Retina (tissue), 1 donor: Measurements from ENCODE around the gene TUBA1C.
"Not testable (repeated sequence)": the region's sequence is repeated elsewhere in the genome, so short reads cannot be mapped to it uniquely, and the experiment has no call there.

ENCODE experiments used
- DNase-seq: peaks from one replicate; pipeline ENCODE4 v3.0.0-alpha.2; 2016

TUBA1C gene

GRCh38 chr12:49255857-49256637 lies 8.8 kb upstream of the TUBA1C start:
- no peak for DNase-seq

DNA sequence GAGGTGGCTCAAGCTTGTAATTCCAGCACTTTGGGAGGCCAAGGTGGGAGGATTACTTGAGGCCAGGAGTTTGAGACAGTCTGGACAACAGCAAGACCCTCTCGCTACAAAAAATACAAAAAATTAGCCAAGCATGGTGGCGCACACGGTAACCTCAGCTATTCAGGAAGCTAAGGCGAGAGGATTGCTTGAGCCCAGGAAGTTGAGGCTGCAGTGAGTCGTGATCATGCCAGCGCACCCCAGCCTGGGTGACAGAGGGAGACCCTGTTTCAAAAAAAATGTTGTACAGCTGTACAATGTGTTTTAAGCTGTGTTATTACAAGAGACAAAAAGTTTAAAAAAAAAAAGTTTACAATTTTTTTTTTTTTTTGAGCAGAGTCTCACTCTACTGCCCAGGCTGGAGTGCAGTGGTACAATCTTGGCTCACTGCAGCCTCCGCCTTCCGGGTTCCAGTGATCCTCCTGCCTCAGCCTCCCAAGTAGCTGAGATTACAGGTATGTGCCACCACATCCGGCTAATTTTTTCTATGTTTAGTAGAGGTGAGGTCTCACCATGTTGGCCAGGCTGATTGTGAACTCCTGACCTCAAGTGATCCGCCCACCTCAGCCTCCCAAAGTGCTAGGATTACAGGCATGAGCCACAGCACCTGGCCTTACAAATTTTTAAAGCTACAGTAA lies 7.2 kb upstream of the TUBA1C start:
- DNase-seq = not testable (repeated sequence)

GRCh38 chr12:49259452-49259851 lies 5.4 kb upstream of the TUBA1C start:
- DNase-seq = no peak

DNA sequence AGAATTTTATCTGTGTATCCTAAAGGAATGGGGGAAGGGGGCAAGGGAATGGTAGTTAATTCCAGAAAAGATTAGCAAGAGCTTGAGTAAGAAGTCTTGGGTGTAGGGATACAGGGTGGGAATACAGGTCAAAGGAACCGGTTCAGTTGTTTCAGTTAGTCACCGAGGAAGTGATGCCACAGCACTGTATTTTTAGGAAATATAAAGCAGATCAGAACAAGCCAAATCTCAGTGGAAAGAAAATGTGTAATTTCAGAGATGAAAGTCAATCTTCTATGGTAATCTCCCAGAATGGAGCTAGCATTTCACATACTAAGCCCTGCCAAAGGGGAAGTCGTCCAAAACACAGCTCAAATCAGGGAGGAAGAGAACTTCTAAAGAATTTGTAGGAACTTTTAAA lies 4.7 kb upstream of the TUBA1C start:
- no peak for DNase-seq

DNA sequence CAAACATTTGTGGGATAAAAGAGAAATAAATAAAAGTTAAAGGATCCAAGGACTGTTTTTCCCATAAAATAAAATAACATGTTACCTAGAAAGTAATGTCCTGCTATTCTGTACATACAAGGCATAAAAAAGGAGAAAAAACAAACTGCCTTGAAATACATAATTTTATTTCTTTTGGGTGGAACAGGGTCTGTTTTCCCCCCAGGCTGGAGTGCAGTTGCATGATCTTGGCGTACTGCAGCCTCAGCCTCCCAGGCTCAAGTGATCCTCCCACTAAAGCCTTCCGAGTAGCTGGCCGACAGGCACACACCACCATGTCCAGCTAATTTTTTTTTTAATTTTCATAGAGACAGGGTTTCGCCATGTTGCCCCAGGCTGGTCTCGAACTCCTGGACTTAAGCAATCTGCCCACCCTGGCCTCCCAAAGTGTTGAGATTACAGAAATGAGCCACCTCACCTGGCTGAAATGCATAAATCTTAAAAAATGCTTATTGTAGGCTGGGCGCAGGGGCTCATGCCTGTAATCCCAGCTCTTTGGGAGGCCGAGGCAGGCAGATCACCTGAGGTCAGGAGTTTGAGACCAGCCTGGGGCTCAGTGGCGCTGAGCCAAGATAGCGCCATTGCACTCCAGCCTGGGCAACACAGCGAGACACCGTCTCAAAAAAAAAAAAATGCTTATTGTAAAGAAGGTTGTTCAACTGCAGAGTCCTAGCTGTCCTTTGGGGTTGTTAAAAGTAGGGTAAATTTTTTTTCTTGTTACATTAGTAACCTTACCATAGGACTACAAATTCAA lies 4.1 kb upstream of the TUBA1C start:
- no peak for DNase-seq

GRCh38 chr12:49261721-49262120 lies 3.2 kb upstream of the TUBA1C start:
- DNase-seq = no peak

DNA sequence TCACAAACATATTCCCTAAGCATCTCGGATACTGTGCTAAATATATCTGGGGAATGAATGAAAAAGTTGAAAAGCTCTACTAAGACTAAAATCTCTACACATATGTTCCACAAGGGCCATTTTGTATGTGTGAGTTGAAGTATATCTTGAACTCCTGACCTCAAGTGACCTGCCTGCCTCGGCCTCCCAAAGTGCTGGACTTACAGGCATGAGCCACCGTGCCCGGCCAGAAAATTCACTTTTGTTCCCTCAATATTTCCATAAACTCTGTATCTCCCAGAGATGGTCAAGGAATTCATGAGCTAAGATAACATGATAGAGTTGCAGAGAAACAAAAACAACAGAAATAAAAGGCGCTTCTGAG lies 1.5 kb upstream of the TUBA1C start:
- no peak for DNase-seq

DNA sequence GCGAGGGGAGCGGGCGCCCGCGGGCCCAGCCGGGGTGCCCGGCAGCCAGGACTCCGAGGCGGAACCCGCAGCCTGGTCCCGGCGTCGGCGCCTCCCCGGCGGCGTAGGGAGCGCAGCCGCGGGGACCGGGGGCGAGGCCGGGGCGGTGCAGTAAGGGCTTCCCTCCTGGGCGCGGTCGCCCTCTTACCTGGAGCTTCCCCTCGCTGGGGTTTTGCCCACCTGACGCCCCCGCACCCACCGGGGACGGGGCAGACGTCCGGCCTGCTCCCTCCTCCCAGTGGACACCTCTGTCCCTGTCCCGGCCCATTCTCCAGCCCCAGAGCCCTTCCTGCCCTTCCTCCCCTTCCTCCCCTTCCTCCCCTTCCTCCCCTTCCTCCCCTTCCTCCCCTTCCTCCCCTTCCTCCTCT lies 413 bp upstream of the TUBA1C start:
- peak; percentile 44 for DNase-seq

DNA sequence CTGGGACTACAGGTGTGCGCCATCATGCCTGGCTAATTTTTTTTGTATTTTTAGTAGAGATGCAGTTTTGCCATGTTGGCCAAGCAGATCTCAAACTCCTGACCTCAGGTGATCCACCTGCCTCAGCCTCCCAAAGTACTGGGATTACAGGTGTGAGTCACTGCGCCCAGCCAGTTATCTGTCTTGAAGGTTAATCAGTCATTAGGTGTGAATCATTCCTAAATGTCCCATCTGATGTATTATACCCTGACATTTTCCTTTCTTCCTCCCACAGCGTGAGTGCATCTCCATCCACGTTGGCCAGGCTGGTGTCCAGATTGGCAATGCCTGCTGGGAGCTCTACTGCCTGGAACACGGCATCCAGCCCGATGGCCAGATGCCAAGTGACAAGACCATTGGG lies 4.3 kb downstream of the TUBA1C start:
- DNase-seq = not testable (repeated sequence)

DNA sequence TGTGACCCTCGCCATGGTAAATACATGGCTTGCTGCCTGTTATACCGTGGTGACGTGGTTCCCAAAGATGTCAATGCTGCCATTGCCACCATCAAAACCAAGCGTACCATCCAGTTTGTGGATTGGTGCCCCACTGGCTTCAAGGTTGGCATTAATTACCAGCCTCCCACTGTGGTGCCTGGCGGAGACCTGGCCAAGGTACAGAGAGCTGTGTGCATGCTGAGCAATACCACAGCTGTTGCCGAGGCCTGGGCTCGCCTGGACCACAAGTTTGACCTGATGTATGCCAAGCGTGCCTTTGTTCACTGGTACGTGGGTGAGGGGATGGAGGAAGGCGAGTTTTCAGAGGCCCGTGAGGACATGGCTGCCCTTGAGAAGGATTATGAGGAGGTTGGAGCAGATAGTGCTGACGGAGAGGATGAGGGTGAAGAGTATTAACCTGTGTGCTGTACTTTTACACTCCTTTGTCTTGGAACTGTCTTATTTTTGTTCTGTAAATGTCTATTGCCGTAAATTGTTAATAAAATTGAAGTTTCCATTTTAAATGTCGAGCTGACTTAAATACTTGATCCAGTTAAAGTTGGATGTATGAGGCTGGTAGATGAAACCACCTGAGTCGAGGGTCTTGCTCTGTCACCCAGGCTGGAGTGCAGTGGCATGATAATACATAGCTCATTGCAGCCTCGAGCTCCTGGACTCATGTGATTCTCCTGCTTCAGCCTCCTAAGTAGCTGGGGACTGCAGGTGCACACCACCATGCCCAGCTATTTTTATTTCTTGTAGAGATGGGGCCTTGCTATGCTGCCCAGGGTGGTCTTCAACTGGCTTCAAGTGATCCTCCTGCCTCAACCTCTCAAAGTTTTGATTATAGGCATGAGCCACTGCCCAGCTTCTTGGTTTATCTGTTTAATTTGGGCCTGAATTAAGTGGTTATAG lies 8.2 kb downstream of the TUBA1C start:
- DNase-seq = no peak

DNA sequence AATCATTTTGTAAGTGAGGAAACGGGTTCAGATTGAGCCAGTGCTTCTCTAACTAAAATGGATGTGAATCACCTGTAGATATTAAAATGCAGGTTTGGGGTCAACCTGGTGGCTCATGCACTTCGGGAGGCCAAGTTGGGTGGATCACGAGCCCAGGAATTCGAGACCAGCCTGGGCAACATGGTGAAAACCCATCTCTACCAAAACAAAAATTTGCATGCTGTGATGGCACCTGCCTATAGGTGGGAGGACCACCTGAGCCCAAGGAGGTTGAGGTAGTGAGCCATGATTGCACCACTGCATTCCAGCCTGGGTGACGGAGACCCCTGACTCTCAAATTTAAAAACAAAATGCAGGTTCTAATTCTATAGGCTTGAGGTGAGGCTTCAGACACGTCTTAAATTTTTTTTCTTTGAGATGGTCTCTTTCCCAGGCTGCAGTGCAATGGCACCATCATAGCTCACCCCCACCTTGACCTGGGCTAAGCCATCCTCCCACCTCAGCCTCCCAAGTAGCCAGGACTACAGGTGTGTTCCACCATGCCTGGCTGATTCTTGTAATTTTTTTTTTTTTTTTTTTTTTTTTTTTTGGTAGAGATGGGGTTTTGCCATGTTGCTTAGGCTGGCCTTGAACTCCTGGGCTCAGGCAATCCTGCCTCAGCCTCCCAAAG lies 9.0 kb downstream of the TUBA1C start:
- no peak for DNase-seq

DNA sequence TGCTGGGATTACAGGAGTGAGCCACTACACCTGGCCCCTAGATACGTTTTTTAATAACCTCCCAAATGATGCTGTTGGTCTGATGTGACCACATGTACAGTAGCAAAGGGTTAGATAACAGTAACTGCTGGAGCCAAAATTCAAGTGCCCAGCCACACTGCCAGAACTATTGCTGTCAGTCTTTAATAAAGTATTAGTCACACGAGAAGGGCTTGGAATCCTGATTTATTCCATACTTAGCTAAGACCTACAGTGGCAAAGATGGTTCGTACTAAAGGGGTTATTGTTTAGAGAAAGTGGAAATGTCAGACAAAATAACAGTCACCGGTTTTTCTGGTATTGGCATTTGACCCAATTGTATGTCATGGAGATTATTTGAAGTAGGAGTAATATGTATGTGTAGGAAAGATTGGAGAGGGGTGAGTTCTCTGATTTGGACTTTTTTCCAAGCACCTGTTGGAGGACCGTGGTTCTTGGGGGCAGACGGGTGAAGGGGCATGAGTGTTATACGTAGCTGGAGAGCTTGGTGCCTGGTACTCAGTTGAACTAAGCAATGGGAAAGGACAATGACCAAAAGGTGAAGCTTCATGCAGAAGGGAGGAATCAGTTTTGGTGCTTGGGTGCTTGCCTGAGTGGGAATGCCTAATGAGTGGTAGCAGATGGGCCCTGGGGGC lies 9.7 kb downstream of the TUBA1C start:
- DNase-seq = no peak

DNA sequence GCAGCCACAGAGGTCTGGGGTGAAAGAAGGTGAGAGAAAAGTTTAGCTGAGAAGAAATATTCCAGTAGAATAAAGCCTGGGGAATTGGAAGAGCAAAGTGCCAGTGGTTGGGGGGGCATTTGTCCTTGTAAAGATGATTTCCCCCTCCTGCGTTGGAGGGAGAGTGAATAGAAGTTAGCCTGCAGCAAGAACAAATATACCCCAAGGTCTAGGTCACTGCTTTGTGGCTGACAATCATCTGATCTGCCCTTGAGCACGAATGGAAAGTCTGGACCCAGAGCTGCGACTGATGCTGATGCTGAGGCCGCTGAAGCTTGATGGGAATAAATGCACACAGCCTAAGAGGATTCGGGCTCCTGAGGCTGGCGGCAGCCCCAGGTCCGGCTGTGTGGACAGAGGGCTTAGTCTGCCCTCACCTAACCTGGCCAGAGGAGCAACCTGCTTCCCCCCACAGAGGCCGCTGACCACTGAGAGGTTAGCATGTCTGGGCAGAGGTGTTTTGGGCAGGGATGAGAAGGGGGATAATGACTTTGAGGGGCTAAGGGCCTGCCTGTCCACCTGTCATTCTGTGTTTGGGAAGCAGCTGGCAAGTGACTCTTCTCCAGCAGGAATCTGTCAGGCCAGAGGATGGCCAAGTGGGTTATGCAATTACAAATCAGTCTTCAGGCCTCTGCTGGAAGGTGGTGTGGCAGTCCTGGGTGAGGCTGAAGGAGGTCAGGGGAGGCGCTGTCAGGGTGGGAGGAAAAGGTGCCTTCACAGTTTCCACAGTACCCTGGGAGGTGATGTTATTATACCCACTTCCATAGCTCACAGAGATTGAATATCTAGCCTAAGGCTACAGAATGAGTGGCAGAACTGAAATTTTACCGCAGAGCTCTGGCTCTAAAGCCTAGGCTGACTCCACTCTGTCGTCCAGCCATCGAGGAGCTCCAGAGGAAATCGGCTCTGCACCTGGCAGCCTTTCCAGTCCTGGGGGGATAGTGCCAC lies 11.7 kb downstream of the TUBA1C start:
- DNase-seq = no peak

GRCh38 chr12:49277466-49277865 lies 12.6 kb downstream of the TUBA1C start:
- no peak for DNase-seq

DNA sequence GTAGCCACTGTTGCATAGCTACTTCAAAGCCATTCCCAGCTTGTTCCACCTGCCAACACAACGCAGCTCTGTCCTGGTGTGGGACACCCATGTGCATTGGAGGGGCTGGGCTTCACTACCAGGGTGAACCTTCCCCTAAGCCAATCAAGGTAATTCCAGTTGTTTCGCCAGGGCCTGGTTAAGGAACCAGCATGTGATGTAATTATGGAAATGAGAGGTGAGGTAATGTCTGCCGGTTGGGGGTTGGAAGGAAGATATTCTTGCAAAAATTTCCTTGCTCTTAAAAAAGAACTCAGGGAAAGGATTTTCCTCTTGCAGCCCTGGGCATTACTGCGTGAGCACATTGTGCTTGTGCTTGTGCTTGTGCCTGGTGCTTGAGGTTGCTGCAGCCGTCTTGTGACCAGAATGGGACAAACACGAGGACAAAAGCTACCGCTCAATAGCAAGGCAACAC lies 14.9 kb downstream of the TUBA1C start:
- no peak for DNase-seq

GRCh38 chr12:49280545-49280944 lies 15.7 kb downstream of the TUBA1C start:
- DNase-seq = not testable (repeated sequence)

DNA sequence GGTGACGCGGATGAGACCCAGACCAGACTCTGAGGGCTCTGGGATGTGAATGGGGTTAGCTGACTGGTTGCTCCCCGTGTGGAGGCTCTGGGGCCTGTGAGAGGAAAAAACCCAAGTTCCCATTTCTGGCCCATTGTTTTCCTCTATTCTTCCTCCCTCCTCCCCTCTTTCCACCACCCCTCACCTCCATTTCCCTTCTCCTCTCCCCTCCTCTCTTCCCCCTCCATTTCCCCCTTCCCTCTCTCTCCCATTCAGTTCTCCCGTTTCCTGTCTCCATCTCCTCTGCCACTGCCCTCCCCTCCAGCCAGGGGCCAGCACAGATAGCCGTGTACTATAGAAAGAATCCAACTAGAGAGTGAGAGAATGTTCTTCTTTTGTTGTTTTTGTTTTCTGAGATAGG lies 17.4 kb downstream of the TUBA1C start:
- no peak for DNase-seq

DNA sequence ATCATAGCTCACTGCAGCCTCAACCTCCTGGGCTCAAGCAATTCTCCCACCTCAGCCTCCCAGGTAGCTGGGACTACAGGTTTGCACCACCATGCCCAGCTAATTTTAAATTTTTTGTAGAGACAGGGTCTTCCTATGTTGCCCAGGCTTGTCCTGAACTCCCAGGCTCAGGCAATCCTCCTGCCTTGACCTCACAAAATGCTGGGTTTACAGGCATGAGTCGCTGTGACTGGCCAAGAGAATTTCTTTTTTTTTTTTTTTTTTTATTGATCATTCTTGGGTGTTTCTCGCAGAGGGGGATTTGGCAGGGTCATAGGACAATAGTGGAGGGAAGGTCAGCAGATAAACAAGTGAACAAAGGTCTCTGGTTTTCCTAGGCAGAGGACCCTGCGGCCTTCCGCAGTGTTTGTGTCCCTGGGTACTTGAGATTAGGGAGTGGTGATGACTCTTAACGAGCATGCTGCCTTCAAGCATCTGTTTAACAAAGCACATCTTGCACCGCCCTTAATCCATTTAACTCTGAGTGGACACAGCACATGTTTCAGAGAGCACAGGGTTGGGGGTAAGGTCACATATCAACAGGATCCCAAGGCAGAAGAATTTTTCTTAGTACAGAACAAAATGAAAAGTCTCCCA lies 18.0 kb downstream of the TUBA1C start:
- not testable (repeated sequence) for DNase-seq
